ENCODE data around the gene SPECC1.

Gene SPECC1

GRCh38 chr17:20120836-20121235, 111.7 kb downstream of the SPECC1 start:
- no peak overlapping the region for H3K4me3 ChIP-seq (replicated peaks; ENCODE audit: low read depth, low read length)
- DNase-seq (ENCODE audit: extremely low read depth, insufficient read length), result no peak
- H3K27me3 ChIP-seq (replicated peaks; ENCODE audit: control insufficient read depth, insufficient read depth, low read length), result no peaks in the 10 kb centered on the region
- no peak for TF ChIP-seq CTCF (IDR thresholded peaks at IDR 0.05; ENCODE audit: insufficient read depth, low read length, poor library complexity, severe bottlenecking)
- H3K36me3 ChIP-seq (ENCODE audit: control insufficient read depth, insufficient read depth, low read length), result no peaks in the 10 kb centered on the region

- no peak overlapping the region for H3K4me3 ChIP-seq (replicated peaks; ENCODE audit: low read depth, low read length)
- H3K27me3 ChIP-seq (replicated peaks; ENCODE audit: control insufficient read depth, insufficient read depth, low read length), result no peaks in the 10 kb centered on the region
- DNase-seq (ENCODE audit: extremely low read depth, insufficient read length), result no peak
- no peaks in the 10 kb centered on the region for H3K36me3 ChIP-seq (ENCODE audit: control insufficient read depth, insufficient read depth, low read length)
- TF ChIP-seq CTCF (IDR thresholded peaks at IDR 0.05; ENCODE audit: insufficient read depth, low read length, poor library complexity, severe bottlenecking), result peak; percentile 89
These were observed 112.4 kb downstream of the SPECC1 start for GRCh38 chr17:20121359-20122253.

DNA sequence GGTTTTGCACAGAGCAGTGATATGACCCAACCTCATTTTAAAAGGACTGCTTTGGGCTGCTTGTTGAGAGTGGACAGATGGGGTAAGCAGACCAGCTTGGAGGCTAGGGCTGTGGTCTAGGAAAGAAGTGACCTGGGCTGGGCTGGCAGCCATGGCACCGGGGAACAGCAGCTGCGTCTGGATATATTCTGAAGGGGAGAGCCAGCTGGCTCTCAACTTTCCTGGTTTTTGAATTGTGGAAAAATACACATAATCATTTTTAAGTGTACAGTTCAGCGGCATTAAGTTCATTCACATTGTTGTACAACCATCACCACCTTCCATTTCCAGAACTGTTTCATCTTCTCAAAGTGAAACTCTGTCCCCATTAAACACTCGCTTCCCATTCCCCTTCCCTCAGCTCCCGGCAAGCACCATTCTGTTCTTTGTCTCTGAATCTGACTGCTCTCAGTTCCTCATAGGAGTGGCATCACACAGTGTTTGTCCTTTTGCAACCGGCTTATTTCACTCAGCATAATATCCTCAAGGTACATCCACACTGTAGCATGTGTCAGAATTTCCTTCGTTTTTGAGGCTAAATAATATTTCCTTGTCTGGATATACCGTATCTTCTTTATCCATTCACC, 113.2 kb downstream of the SPECC1 start:
- H3K4me3 ChIP-seq (replicated peaks; ENCODE audit: low read depth, low read length), result no peak overlapping the region
- no peak for TF ChIP-seq CTCF (IDR thresholded peaks at IDR 0.05; ENCODE audit: insufficient read depth, low read length, poor library complexity, severe bottlenecking)
- no peak for DNase-seq (ENCODE audit: extremely low read depth, insufficient read length)
- H3K27me3 ChIP-seq (replicated peaks; ENCODE audit: control insufficient read depth, insufficient read depth, low read length), result no peaks in the 10 kb centered on the region
- no peaks in the 10 kb centered on the region for H3K36me3 ChIP-seq (ENCODE audit: control insufficient read depth, insufficient read depth, low read length)

GRCh38 chr17:20123209-20123608, 114.0 kb downstream of the SPECC1 start:
- no peak for DNase-seq (ENCODE audit: extremely low read depth, insufficient read length)
- no peak for TF ChIP-seq CTCF (IDR thresholded peaks at IDR 0.05; ENCODE audit: insufficient read depth, low read length, poor library complexity, severe bottlenecking)
- no peaks in the 10 kb centered on the region for H3K27me3 ChIP-seq (replicated peaks; ENCODE audit: control insufficient read depth, insufficient read depth, low read length)

DNA sequence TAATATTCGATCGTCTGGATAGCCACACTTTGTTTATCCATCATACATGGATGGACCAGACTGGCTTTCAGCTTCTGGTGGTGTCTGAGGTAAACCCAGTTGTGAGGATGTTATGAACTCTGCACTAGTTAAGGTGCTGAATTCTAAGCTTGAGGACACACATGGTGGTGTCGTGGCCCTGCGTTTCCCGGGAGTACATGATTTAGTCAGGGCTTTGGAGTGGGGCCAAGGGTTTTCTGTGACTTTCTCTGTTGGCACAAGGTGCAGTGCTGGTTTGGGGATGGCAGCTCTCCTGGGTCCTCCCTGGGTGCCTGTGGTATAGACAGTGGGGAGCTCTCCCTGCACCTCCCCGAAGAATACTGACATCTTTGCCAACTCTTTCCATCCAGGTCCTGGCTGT, 116.6 kb downstream of the SPECC1 start:
- no peaks in the 10 kb centered on the region for H3K27me3 ChIP-seq (replicated peaks; ENCODE audit: control insufficient read depth, insufficient read depth, low read length)
- H3K36me3 ChIP-seq (ENCODE audit: control insufficient read depth, insufficient read depth, low read length), result no peaks in the 10 kb centered on the region
- H3K4me3 ChIP-seq (replicated peaks; ENCODE audit: low read depth, low read length), result no peak overlapping the region
- TF ChIP-seq CTCF (IDR thresholded peaks at IDR 0.05; ENCODE audit: insufficient read depth, low read length, poor library complexity, severe bottlenecking), result no peak
- DNase-seq (ENCODE audit: extremely low read depth, insufficient read length), result no peak

More at GRCh38 chr17:20123209-20123608, 114.0 kb downstream of the SPECC1 start:
- no peaks in the 10 kb centered on the region for H3K36me3 ChIP-seq (ENCODE audit: control insufficient read depth, insufficient read depth, low read length)
- no peak overlapping the region for H3K4me3 ChIP-seq (replicated peaks; ENCODE audit: low read depth, low read length)
